ENCODE measurements around the gene NGF. TPM values are rescaled to one million over a fixed set of nuclear protein-coding genes. Genes with fewer than 3 reads are reported as not detected.

The NGF gene
- total and polyA plus RNA-seq, 2 of the 4 experiments (the other 2 are of a cell fraction), result 12.5 to 21.7 TPM

GRCh38 chr1:115313182-115313581 lies 24.9 kb downstream of the NGF start:
- no CpG with 5 or more reads among the region's 1 CpG for WGBS, 2 experiments (ENCODE audit: extremely low coverage in 2 of 2, insufficient read length in 1 of 2)
- Histone ChIP-seq H2BK20ac (ENCODE audit: low read depth, low read length) (no peak overlapping the region), H3K27me3 (ENCODE audit: control insufficient read depth, insufficient read depth, low read length) (no peaks in the 10 kb centered on the region), H4K8ac (ENCODE audit: low read depth in 2 of 2, low read length in 2 of 2) (no peak overlapping the region), H2BK120ac (ENCODE audit: low read depth, low read length) (no peak overlapping the region), H2BK15ac (ENCODE audit: low read depth, low read length) (no peak overlapping the region), H2AK5ac (ENCODE audit: low read depth, low read length) (no peak overlapping the region), H2BK5ac (ENCODE audit: low read depth, low read length, poor library complexity, severe bottlenecking) (no peak overlapping the region), H4K5ac (ENCODE audit: low read depth, low read length) (no peak overlapping the region), H2AFZ (replicated peaks; ENCODE audit: low read length, poor library complexity) (no peak overlapping the region), H3K4me3 (ENCODE audit: insufficient read depth, low read depth, low read length) (no peak overlapping the region), H3K23ac (ENCODE audit: low read depth, low read length) (no peak overlapping the region), H2AK9ac (replicated peaks; ENCODE audit: low read depth, low read length, poor library complexity) (no peak overlapping the region), H3K36me3 (ENCODE audit: control insufficient read depth, insufficient read depth, low read length) (no peaks in the 10 kb centered on the region), H3K4me1 (ENCODE audit: control insufficient read depth, insufficient read depth, low read length) (peaks cover 7% of the 10 kb centered on the region), H3K18ac (ENCODE audit: low read depth, low read length) (no peak overlapping the region), H3K9me1 (ENCODE audit: insufficient read depth, low read length) (peaks cover 6% of the 10 kb centered on the region; the same call in 1 of the 2 replicates), H3K4me2 (ENCODE audit: low read depth, low read length) (no peak overlapping the region), H3K14ac (replicated peaks; ENCODE audit: low read depth, low read length) (no peak overlapping the region), H3K9ac (ENCODE audit: low read depth, low read length) (no peak overlapping the region), H3K27ac (ENCODE audit: insufficient read depth, low read length) (no peak overlapping the region), H4K91ac (ENCODE audit: insufficient read depth, low read depth, low read length) (no peak overlapping the region), H3K4ac (ENCODE audit: low read depth, low read length) (no peak overlapping the region), H3K9me3 (ENCODE audit: control insufficient read depth, insufficient read depth, low read length) (no peaks in the 10 kb centered on the region), H3K56ac (ENCODE audit: extremely low read depth, insufficient read depth, low read length) (no peak overlapping the region), H3K79me1 (ENCODE audit: low read depth in 1 of 2, low read length in 2 of 2) (peaks cover 7 to 9% of the 10 kb centered on the region in 2 experiments; a peak in 2 of 4 replicates), H4K20me1 (ENCODE audit: insufficient read depth, low read length) (no peaks in the 10 kb centered on the region)
- intact Hi-C loops (cut with micrococcal nuclease) (no loop called here), in situ Hi-C loops (cut with MboI; ENCODE audit: low sequenced_read_pairs) (loop anchor here (25.0 kb wide), 1 partner anchor 576 kb away; no protein-coding TSS in a partner anchor), dilution Hi-C loops (cut with HindIII; ENCODE audit: low sequenced_read_pairs, unreplicated experiment) (no loop called here)
- DNase-seq, result no peak
- ChIA-PET POLR2A (ENCODE audit: unreplicated experiment) (no interaction called here), CTCF (no interaction called here)
- ATAC-seq (ENCODE audit: low read depth), result no peak
- BruUV-seq (replicated peaks), result no TSS peak
- TF ChIP-seq MXI1 (IDR thresholded peaks at IDR 0.05; ENCODE audit: borderline replicate concordance, low read depth, low read length) (no peak), BHLHE40 (IDR thresholded peaks at IDR 0.05; ENCODE audit: low read depth, low read length) (no peak), MAFK (IDR thresholded peaks at IDR 0.05; ENCODE audit: low read depth, low read length) (no peak)

Measured in IMR-90 (cell line).